Measurements from ENCODE around the gene CBFA2T2. TPM values are rescaled to one million over a fixed set of nuclear protein-coding genes. Genes with fewer than 3 reads are reported as not detected.

Gene CBFA2T2
- total and polyA plus RNA-seq, 2 experiments from 2014 or later: 29.2 to 33.1 TPM

DNA sequence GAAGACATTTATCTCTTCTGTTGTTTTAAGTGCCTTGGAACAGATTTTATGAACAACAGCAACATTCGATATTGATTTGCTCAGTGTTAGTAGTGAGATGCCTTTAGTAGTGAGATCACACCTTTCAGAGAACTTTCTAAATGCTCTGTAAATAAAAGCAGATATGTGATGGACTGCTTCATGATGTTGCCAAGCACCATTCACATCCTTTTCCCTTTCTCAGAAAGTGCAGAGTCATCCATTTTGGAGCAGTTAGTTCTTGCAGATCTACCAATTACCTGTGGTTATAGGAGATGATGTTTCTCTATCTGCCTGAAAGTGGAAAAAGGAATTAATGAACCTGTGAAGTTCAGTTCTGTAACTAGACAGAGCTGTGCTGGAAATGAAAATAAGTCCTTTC, 27.0 kb downstream of the CBFA2T2 start:
- TF ChIP-seq, protein P1, sequence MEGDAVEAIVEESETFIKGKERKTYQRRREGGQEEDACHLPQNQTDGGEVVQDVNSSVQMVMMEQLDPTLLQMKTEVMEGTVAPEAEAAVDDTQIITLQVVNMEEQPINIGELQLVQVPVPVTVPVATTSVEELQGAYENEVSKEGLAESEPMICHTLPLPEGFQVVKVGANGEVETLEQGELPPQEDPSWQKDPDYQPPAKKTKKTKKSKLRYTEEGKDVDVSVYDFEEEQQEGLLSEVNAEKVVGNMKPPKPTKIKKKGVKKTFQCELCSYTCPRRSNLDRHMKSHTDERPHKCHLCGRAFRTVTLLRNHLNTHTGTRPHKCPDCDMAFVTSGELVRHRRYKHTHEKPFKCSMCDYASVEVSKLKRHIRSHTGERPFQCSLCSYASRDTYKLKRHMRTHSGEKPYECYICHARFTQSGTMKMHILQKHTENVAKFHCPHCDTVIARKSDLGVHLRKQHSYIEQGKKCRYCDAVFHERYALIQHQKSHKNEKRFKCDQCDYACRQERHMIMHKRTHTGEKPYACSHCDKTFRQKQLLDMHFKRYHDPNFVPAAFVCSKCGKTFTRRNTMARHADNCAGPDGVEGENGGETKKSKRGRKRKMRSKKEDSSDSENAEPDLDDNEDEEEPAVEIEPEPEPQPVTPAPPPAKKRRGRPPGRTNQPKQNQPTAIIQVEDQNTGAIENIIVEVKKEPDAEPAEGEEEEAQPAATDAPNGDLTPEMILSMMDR (IDR thresholded peaks at IDR 0.05; ENCODE audit: poor library complexity): no peak
- TF ChIP-seq EZH2 (IDR thresholded peaks at IDR 0.05; ENCODE audit: borderline replicate concordance) (no peak), EZH2phosphoT487 (IDR thresholded peaks at IDR 0.05; ENCODE audit: low read depth, severe bottlenecking, unreplicated experiment) (no peak)
- H3K79me2 ChIP-seq: peaks cover 97% of the 10 kb centered on the region
- no peak overlapping the region for H2AFZ ChIP-seq
- H3K4me3 ChIP-seq: no peak overlapping the region
- no peaks in the 10 kb centered on the region for H3K9me3 ChIP-seq (ENCODE audit: low read depth)
- 49% methylated on average over 1 of the region's 1 CpG for WGBS (ENCODE audit: low lambda C conversion rate, missing lambda C conversion rate)
- H3K27ac ChIP-seq: peak overlapping the region; percentile 15
- H4K20me1 ChIP-seq (ENCODE audit: insufficient read depth, poor library complexity, severe bottlenecking): peaks cover 41% of the 10 kb centered on the region
- DNase-seq (ENCODE audit: low spot score): no peak
- peaks cover 7% of the 10 kb centered on the region for H3K4me1 ChIP-seq (ENCODE audit: insufficient read depth)
- no peaks in the 10 kb centered on the region for H3K9me2 ChIP-seq (replicated peaks; ENCODE audit: insufficient read depth)
- no peaks in the 10 kb centered on the region for H3K27me3 ChIP-seq
- no peak overlapping the region for H3K4me2 ChIP-seq
- no peaks in the 10 kb centered on the region for H3K36me3 ChIP-seq (replicated peaks; ENCODE audit: insufficient read depth, low read depth)

DNA sequence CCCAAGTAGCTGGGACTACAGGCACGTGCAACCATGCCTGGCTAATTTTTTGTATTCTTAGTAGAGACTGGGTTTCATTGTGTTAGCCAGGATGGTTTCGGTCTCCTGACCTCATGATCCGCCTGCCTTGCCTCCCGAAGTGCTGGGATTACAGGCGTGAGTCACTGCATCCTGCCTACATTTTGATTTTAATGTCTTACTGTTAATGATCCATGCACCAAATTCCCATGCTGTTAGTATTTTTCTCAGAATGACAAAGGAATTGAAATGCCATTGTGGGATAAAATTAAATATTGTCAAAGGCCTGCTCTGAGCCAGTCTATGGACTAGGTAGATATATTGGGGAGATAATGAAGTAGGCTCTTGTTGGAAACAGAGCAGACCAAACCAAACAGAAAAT, 28.2 kb downstream of the CBFA2T2 start:
- Histone ChIP-seq H4K20me1 (ENCODE audit: insufficient read depth, poor library complexity, severe bottlenecking) (peaks cover 35% of the 10 kb centered on the region), H3K4me1 (ENCODE audit: insufficient read depth) (no peaks in the 10 kb centered on the region), H3K4me2 (no peak overlapping the region), H2AFZ (no peak overlapping the region), H3K27me3 (no peaks in the 10 kb centered on the region), H3K9me2 (replicated peaks; ENCODE audit: insufficient read depth) (no peaks in the 10 kb centered on the region), H3K4me3 (no peak overlapping the region), H3K36me3 (replicated peaks; ENCODE audit: insufficient read depth, low read depth) (no peaks in the 10 kb centered on the region), H3K79me2 (peaks cover 99% of the 10 kb centered on the region), H3K9me3 (ENCODE audit: low read depth) (no peaks in the 10 kb centered on the region), H3K27ac (no peak overlapping the region)
- 70% methylated on average over 5 of the region's 5 CpGs for WGBS (ENCODE audit: low lambda C conversion rate, missing lambda C conversion rate)
- TF ChIP-seq, protein P1 (IDR thresholded peaks at IDR 0.05; ENCODE audit: poor library complexity): no peak
- TF ChIP-seq EZH2 (IDR thresholded peaks at IDR 0.05; ENCODE audit: borderline replicate concordance) (no peak), EZH2phosphoT487 (IDR thresholded peaks at IDR 0.05; ENCODE audit: low read depth, severe bottlenecking, unreplicated experiment) (no peak)
- DNase-seq (ENCODE audit: low spot score): no peak

DNA sequence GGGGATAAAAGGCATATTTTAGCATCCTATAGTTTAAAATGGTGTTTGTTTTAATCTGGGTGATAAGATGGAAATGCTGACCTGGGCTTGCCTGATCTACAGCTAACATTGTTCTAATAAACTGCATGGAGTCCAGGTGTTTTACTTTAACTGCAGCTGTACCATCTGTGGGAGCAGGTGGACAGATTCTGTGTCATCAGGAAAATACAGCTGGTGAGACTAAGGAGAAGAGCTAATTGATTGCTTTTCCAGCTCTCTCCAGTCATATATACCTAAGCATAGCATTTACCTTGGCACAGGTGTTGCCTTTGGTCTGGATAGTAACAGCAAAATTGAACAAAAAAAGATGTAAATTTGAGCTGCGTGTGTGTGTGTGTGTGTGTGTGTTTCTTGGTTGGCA, 31.6 kb downstream of the CBFA2T2 start:
- Histone ChIP-seq H3K79me2 (peaks cover 100% of the 10 kb centered on the region), H4K20me1 (ENCODE audit: insufficient read depth, poor library complexity, severe bottlenecking) (peaks cover 31% of the 10 kb centered on the region), H3K9me2 (replicated peaks; ENCODE audit: insufficient read depth) (no peaks in the 10 kb centered on the region), H3K27me3 (no peaks in the 10 kb centered on the region), H3K4me2 (no peak overlapping the region), H3K4me3 (no peak overlapping the region), H2AFZ (no peak overlapping the region), H3K27ac (no peak overlapping the region), H3K36me3 (replicated peaks; ENCODE audit: insufficient read depth, low read depth) (no peaks in the 10 kb centered on the region), H3K9me3 (ENCODE audit: low read depth) (no peaks in the 10 kb centered on the region), H3K4me1 (ENCODE audit: insufficient read depth) (no peaks in the 10 kb centered on the region)
- DNase-seq (ENCODE audit: low spot score): no peak
- WGBS (ENCODE audit: low lambda C conversion rate, missing lambda C conversion rate): 84% methylated on average over 1 of the region's 1 CpG
- TF ChIP-seq, protein P1 (IDR thresholded peaks at IDR 0.05; ENCODE audit: poor library complexity): no peak
- no peak for TF ChIP-seq EZH2phosphoT487 (IDR thresholded peaks at IDR 0.05; ENCODE audit: low read depth, severe bottlenecking, unreplicated experiment)
- no peak for TF ChIP-seq EZH2 (IDR thresholded peaks at IDR 0.05; ENCODE audit: borderline replicate concordance)

All from hepatocyte (in vitro differentiated cells).